Measurements from ENCODE around the gene MEF2D.

DNA sequence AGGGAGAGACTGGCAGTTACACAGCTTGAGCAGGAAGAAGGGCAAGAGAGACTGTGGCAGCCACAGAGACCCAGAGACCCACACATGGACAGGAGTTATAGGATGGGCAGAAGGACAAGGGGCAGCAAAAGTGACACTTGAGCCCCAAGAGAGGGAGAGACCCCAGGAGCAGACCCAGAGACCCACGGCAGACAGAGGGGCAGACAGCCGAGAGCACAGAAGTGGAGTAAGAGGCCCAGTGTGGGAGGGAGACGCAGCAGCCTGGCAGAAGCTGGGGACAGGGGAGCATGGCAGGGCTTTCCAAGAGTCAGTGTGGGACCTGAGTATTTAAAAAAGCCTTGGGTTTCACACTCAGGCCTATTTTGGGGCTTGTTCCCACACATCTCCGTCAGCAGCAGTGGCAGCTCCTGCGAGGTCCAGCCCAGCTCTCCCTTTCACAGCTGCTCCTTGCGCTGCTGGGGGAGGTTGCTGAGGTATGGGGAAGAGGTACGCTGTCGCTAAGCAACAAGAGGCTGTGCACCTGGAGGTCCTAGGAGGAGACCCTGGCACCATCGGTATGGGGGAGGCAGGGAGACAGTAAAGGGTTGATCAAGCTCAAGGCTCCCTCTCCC is 9.0 kb upstream of the MEF2D start:
- TF ChIP-seq, protein P1, sequence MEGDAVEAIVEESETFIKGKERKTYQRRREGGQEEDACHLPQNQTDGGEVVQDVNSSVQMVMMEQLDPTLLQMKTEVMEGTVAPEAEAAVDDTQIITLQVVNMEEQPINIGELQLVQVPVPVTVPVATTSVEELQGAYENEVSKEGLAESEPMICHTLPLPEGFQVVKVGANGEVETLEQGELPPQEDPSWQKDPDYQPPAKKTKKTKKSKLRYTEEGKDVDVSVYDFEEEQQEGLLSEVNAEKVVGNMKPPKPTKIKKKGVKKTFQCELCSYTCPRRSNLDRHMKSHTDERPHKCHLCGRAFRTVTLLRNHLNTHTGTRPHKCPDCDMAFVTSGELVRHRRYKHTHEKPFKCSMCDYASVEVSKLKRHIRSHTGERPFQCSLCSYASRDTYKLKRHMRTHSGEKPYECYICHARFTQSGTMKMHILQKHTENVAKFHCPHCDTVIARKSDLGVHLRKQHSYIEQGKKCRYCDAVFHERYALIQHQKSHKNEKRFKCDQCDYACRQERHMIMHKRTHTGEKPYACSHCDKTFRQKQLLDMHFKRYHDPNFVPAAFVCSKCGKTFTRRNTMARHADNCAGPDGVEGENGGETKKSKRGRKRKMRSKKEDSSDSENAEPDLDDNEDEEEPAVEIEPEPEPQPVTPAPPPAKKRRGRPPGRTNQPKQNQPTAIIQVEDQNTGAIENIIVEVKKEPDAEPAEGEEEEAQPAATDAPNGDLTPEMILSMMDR (IDR thresholded peaks at IDR 0.05; ENCODE audit: insufficient read depth, low read depth, low read length): no peak
- TF ChIP-seq EZH2 (IDR thresholded peaks at IDR 0.05; ENCODE audit: insufficient read depth, low read length): no peak
